SK-N-SH treated with all-trans-retinoic acid at 6 μM for 48 hours (cell line): ENCODE results near the gene YJEFN3.

Experiments used
- ATAC-seq: fragments of 200-7000 bp; cut with Tn5 transposase; 3 replicates; pipeline ENCODE4 v1.9.1; 2020; ENCODE audit warnings: mild to moderate bottlenecking, moderate library complexity
- ARNTL ChIP-seq: fragments of 450-650 bp; formaldehyde crosslinking; IDR thresholded peaks from 2 replicates; pipeline ENCODE4 v1.5.0; 2020; ENCODE audit warnings: low read depth, mild to moderate bottlenecking, moderate library complexity, borderline replicate concordance
- BACH2 ChIP-seq: fragments of 250-450 bp; sonication (Bioruptor Pico); IDR thresholded peaks from 2 replicates; pipeline ENCODE4 v1.9.0; 2021; ENCODE audit warnings: mild to moderate bottlenecking, borderline replicate concordance
- CSDC2 ChIP-seq: fragments of 250-450 bp; sonication (Bioruptor Pico); IDR thresholded peaks from 2 replicates; pipeline ENCODE4 v1.5.0; 2020; ENCODE audit warnings: mild to moderate bottlenecking, moderate library complexity
- ESRRG ChIP-seq: fragments of 250-450 bp; sonication (Bioruptor Pico); IDR thresholded peaks from 2 replicates; pipeline ENCODE4 v1.6.1; 2021; ENCODE audit warnings: mild to moderate bottlenecking
- GLIS3 ChIP-seq: fragments of 250-450 bp; sonication (Bioruptor Pico); IDR thresholded peaks from 2 replicates; pipeline ENCODE4 v1.5.0; 2020; ENCODE audit warnings: mild to moderate bottlenecking, moderate library complexity
- ISL1 ChIP-seq: fragments of 250-450 bp; sonication (Bioruptor Pico); IDR thresholded peaks from 2 replicates; pipeline ENCODE4 v2.1.2; 2022; ENCODE audit warnings: mild to moderate bottlenecking, moderate library complexity
- OSR1 ChIP-seq: fragments of 250-450 bp; sonication (Bioruptor Pico); IDR thresholded peaks from 2 replicates; pipeline ENCODE4 v1.8.0; 2022; ENCODE audit warnings: moderate library complexity, mild to moderate bottlenecking, inconsistent platforms
- PPARA ChIP-seq: fragments of 250-450 bp; sonication (Bioruptor Pico); IDR thresholded peaks from 2 replicates; pipeline ENCODE4 v1.5.0; 2020; ENCODE audit warnings: mild to moderate bottlenecking, borderline replicate concordance
- SNAI2 ChIP-seq: fragments of 250-450 bp; sonication (Bioruptor Pico); IDR thresholded peaks from 2 replicates; pipeline ENCODE4 v1.5.0; 2020; ENCODE audit warnings: mild to moderate bottlenecking, moderate library complexity
- TCF4 ChIP-seq: fragments of 250-450 bp; sonication (Bioruptor Pico); IDR thresholded peaks from 2 replicates; pipeline ENCODE4 v1.8.0; 2021; ENCODE audit warnings: mild to moderate bottlenecking, moderate library complexity, borderline replicate concordance
- TOX ChIP-seq: fragments of 250-450 bp; sonication (Bioruptor Pico); IDR thresholded peaks from 2 replicates; pipeline ENCODE4 v1.8.0; 2021; ENCODE audit warnings: mild to moderate bottlenecking, moderate library complexity, borderline replicate concordance
- ZC3H10 ChIP-seq: fragments of 250-450 bp; sonication (Bioruptor Pico); IDR thresholded peaks from 2 replicates; pipeline ENCODE4 v1.5.1; 2021; ENCODE audit warnings: mild to moderate bottlenecking, moderate library complexity
- ZFP30 ChIP-seq: fragments of 450-650 bp; formaldehyde crosslinking; IDR thresholded peaks from 2 replicates; pipeline ENCODE4 v1.5.0; 2022; ENCODE audit warnings: mild to moderate bottlenecking, moderate library complexity
- ZNF565 ChIP-seq: fragments of 450-650 bp; formaldehyde crosslinking; conservative IDR thresholded peaks from 2 replicates; pipeline ENCODE4 v1.5.0; 2020; ENCODE audit warnings: low read depth, mild to moderate bottlenecking, moderate library complexity
- ZNF70 ChIP-seq: fragments of 450-650 bp; formaldehyde crosslinking; IDR thresholded peaks from 2 replicates; pipeline ENCODE4 v1.5.0; 2020; ENCODE audit warnings: mild to moderate bottlenecking, moderate library complexity
- ZNF8 ChIP-seq: fragments of 450-650 bp; formaldehyde crosslinking; IDR thresholded peaks from 2 replicates; pipeline ENCODE4 v1.5.0; 2020; ENCODE audit warnings: mild to moderate bottlenecking, moderate library complexity
- TF ChIP-seq, protein P1 (sequence below): fragments of 250-450 bp; sonication (Bioruptor Pico); IDR thresholded peaks from 2 replicates; pipeline ENCODE4 v1.8.0; 2021; ENCODE audit warnings: low read depth, mild to moderate bottlenecking, moderate library complexity, borderline replicate concordance
- TF ChIP-seq, protein P2 (sequence below): fragments of 250-450 bp; sonication (Bioruptor Pico); IDR thresholded peaks from 2 replicates; pipeline ENCODE4 v1.5.1; 2020; ENCODE audit warnings: low read depth, mild to moderate bottlenecking, moderate library complexity
- TF ChIP-seq, protein P3 (sequence below): fragments of 250-450 bp; sonication (Bioruptor Pico); IDR thresholded peaks from 2 replicates; pipeline ENCODE4 v1.5.0; 2020; ENCODE audit warnings: mild to moderate bottlenecking, moderate library complexity

YJEFN3 gene

DNA sequence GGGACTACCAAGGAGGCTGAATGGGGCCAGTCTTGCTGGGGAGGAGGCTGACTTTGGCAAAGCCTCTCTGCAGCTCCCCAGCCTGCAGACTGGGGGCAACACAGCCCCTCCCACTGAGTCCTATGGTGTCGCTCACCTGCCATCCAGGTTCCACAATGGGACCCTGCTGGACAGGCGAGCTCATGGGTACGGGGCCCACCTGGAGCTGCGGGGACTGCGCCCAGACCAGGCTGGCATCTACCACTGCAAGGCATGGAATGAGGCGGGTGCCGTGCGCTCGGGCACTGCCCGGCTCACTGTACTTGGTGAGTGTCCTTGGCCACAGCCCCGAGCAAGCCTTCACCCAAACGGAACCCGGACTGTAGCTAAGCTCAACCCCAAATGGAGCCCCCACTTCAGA, 14.4 kb downstream of the YJEFN3 start (continued):
- TF ChIP-seq SNAI2 (no peak), OSR1 (no peak), PPARA (no peak), TCF4 (CRISPR knock-in tag) (no peak), GLIS3 (CRISPR knock-in tag) (no peak), ZFP30 (CRISPR knock-in tag) (no peak), ZC3H10 (CRISPR knock-in tag) (no peak)
- TF ChIP-seq, protein P1, sequence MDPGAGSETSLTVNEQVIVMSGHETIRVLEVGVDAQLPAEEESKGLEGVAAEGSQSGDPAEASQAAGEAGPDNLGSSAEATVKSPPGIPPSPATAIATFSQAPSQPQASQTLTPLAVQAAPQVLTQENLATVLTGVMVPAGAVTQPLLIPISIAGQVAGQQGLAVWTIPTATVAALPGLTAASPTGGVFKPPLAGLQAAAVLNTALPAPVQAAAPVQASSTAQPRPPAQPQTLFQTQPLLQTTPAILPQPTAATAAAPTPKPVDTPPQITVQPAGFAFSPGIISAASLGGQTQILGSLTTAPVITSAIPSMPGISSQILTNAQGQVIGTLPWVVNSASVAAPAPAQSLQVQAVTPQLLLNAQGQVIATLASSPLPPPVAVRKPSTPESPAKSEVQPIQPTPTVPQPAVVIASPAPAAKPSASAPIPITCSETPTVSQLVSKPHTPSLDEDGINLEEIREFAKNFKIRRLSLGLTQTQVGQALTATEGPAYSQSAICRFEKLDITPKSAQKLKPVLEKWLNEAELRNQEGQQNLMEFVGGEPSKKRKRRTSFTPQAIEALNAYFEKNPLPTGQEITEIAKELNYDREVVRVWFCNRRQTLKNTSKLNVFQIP (CRISPR knock-in tag), result no peak
- TF ChIP-seq, protein P2, sequence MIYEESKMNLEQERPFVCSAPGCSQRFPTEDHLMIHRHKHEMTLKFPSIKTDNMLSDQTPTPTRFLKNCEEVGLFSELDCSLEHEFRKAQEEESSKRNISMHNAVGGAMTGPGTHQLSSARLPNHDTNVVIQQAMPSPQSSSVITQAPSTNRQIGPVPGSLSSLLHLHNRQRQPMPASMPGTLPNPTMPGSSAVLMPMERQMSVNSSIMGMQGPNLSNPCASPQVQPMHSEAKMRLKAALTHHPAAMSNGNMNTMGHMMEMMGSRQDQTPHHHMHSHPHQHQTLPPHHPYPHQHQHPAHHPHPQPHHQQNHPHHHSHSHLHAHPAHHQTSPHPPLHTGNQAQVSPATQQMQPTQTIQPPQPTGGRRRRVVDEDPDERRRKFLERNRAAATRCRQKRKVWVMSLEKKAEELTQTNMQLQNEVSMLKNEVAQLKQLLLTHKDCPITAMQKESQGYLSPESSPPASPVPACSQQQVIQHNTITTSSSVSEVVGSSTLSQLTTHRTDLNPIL (CRISPR knock-in tag), result no peak

DNA sequence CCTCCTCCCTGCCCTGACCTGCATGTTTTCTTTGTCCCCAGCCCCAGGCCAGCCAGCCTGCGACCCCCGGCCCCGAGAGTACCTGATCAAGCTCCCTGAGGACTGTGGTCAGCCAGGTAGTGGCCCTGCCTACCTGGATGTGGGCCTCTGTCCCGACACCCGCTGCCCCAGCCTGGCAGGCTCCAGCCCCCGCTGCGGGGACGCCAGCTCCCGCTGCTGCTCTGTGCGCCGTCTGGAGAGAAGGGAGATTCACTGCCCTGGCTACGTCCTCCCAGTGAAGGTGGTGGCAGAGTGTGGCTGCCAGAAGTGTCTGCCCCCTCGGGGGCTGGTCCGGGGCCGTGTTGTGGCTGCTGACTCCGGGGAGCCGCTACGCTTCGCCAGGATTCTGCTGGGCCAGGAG, 14.9 kb downstream of the YJEFN3 start:
- TF ChIP-seq TCF4 (CRISPR knock-in tag) (no peak), ARNTL (CRISPR knock-in tag) (no peak), ESRRG (CRISPR knock-in tag) (no peak), ISL1 (CRISPR knock-in tag) (no peak), ZNF70 (CRISPR knock-in tag) (no peak), ZNF8 (CRISPR knock-in tag) (no peak)
- TF ChIP-seq, protein P3, sequence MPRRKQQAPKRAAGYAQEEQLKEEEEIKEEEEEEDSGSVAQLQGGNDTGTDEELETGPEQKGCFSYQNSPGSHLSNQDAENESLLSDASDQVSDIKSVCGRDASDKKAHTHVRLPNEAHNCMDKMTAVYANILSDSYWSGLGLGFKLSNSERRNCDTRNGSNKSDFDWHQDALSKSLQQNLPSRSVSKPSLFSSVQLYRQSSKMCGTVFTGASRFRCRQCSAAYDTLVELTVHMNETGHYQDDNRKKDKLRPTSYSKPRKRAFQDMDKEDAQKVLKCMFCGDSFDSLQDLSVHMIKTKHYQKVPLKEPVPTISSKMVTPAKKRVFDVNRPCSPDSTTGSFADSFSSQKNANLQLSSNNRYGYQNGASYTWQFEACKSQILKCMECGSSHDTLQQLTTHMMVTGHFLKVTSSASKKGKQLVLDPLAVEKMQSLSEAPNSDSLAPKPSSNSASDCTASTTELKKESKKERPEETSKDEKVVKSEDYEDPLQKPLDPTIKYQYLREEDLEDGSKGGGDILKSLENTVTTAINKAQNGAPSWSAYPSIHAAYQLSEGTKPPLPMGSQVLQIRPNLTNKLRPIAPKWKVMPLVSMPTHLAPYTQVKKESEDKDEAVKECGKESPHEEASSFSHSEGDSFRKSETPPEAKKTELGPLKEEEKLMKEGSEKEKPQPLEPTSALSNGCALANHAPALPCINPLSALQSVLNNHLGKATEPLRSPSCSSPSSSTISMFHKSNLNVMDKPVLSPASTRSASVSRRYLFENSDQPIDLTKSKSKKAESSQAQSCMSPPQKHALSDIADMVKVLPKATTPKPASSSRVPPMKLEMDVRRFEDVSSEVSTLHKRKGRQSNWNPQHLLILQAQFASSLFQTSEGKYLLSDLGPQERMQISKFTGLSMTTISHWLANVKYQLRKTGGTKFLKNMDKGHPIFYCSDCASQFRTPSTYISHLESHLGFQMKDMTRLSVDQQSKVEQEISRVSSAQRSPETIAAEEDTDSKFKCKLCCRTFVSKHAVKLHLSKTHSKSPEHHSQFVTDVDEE (CRISPR knock-in tag), result no peak
- ATAC-seq, result no peak

DNA sequence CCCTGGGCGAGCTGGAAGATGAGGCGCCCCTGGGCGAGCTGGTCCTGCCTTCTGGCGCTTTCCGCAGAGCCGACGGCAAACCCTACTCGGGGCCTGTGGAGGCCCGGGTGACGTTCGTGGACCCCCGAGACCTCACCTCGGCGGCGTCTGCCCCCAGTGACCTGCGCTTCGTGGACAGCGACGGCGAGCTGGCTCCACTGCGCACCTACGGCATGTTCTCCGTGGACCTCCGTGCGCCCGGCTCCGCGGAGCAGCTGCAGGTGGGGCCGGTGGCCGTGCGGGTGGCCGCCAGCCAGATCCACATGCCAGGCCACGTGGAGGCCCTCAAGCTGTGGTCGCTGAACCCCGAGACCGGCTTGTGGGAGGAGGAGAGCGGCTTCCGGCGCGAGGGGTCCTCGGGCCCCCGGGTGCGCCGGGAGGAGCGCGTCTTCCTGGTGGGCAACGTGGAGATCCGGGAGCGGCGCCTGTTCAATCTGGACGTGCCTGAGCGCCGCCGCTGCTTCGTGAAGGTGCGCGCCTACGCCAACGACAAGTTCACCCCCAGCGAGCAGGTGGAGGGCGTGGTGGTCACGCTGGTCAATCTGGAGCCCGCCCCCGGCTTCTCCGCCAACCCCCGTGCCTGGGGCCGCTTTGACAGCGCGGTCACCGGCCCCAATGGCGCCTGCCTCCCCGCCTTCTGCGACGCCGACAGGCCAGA, 15.7 kb downstream of the YJEFN3 start:
- TF ChIP-seq ZNF8 (CRISPR knock-in tag), result no peak
- no peak for TF ChIP-seq GLIS3 (CRISPR knock-in tag)
- no peak for TF ChIP-seq PPARA
- TF ChIP-seq BACH2 (CRISPR knock-in tag), result no peak
- TF ChIP-seq ZFP30 (CRISPR knock-in tag), result no peak
- no peak for TF ChIP-seq ZNF565 (CRISPR knock-in tag)
- no peak for TF ChIP-seq CSDC2 (CRISPR knock-in tag)
- no peak for TF ChIP-seq ESRRG (CRISPR knock-in tag)
- no peak for TF ChIP-seq OSR1
- no peak for TF ChIP-seq ZC3H10 (CRISPR knock-in tag)
- TF ChIP-seq, protein P3 (CRISPR knock-in tag), result no peak
- TF ChIP-seq TOX, result no peak
- TF ChIP-seq ARNTL (CRISPR knock-in tag), result no peak
- TF ChIP-seq, protein P1 (CRISPR knock-in tag), result no peak
- TF ChIP-seq, protein P2 (CRISPR knock-in tag), result no peak
- TF ChIP-seq SNAI2, result no peak
- ATAC-seq, result no peak
